K562 (cell line): Measurements from ENCODE around the gene IGFALS. TPM values are rescaled to one million over a fixed set of nuclear protein-coding genes. Genes with fewer than 3 reads are reported as not detected.

Experiments used
- AFF1 ChIP-seq, 2 experiments: fragments of 450-650 bp; IDR thresholded peaks; 2 replicates each; pipeline ENCODE4 v1.6.1; 2018; ENCODE audit warnings: mild to moderate bottlenecking in 2 of 2, low read depth in 1 of 2; ENCODE audit not compliant: partially characterized antibody in 2 of 2
- BCL6 ChIP-seq: fragments of 250-450 bp; sonication (Bioruptor Pico); IDR thresholded peaks from 2 replicates; pipeline ENCODE4 v1.4.0; 2020
- BRCA1 ChIP-seq, 2 experiments: fragments of 450-650 bp in 1 of 2; sonication (generic) in 1 of 2; formaldehyde crosslinking in 1 of 2; IDR thresholded peaks; 2 replicates each; pipeline versions ENCODE4 v1.5.0 to v1.6.1; 2017 to 2020; ENCODE audit warnings: mild to moderate bottlenecking in 1 of 2, missing genetic modification reagents in 1 of 2
- DACH1 ChIP-seq: fragments of 450-650 bp; IDR thresholded peaks from 2 replicates; pipeline ENCODE4 v1.6.1; 2018; ENCODE audit not compliant: partially characterized antibody
- DEAF1 ChIP-seq: fragments of 450-650 bp; formaldehyde crosslinking; IDR thresholded peaks from 2 replicates; pipeline ENCODE4 v1.4.0; 2020; ENCODE audit warnings: mild to moderate bottlenecking, moderate library complexity
- ELF1 ChIP-seq: fragments of 200-800 bp; sonication (Bioruptor generic); IDR thresholded peaks from 2 replicates; pipeline ENCODE4 v1.6.1; 2016; ENCODE audit warnings: missing genetic modification characterization, missing compliant biosample characterization
- FOXM1 ChIP-seq, 2 experiments: fragments of 450-650 bp in 1 of 2; sonication (generic) in 1 of 2; formaldehyde crosslinking in 1 of 2; IDR thresholded peaks; 2 replicates each; pipeline versions ENCODE4 v1.6.1 to v1.9.0; 2017 to 2022; ENCODE audit warnings: low read depth in 2 of 2, mild to moderate bottlenecking in 2 of 2, missing genetic modification reagents in 1 of 2, moderate library complexity in 1 of 2
- GABPB1 ChIP-seq: sonication (generic); formaldehyde crosslinking; IDR thresholded peaks from 2 replicates; pipeline ENCODE4 v1.8.0; 2022; ENCODE audit warnings: mild to moderate bottlenecking, missing genetic modification reagents
- HSF4 ChIP-seq: fragments of 250-450 bp; sonication (Bioruptor Pico); IDR thresholded peaks from 2 replicates; pipeline ENCODE4 v2.1.2; 2022; ENCODE audit warnings: mild to moderate bottlenecking, moderate library complexity, borderline replicate concordance
- MXI1 ChIP-seq: IDR thresholded peaks from 2 replicates; pipeline ENCODE4 v1.6.1; 2011; ENCODE audit warnings: low read depth, mild to moderate bottlenecking, improper control_type of control experiment, low read length
- NFIC ChIP-seq: fragments of 450-650 bp; IDR thresholded peaks from 2 replicates; pipeline ENCODE4 v1.6.1; 2017; ENCODE audit warnings: mild to moderate bottlenecking, inconsistent platforms
- POLR3A ChIP-seq: IDR thresholded peaks from 2 replicates; pipeline ENCODE4 v1.6.1; 2011; ENCODE audit warnings: borderline replicate concordance, mild to moderate bottlenecking, moderate library complexity; ENCODE audit not compliant: insufficient read length, insufficient read depth; ENCODE audit errors: extremely low read depth
- PURB ChIP-seq: sonication (generic); formaldehyde crosslinking; IDR thresholded peaks from 2 replicates; pipeline ENCODE4 v1.9.0; 2021; ENCODE audit warnings: low read depth, mild to moderate bottlenecking, missing genetic modification reagents
- RBBP5 ChIP-seq: fragments of 200-600 bp; sonication (generic); IDR thresholded peaks from 2 replicates; pipeline ENCODE4 v1.6.1; 2012; ENCODE audit warnings: borderline replicate concordance, mild to moderate bottlenecking, low read length, control low read depth, inconsistent platforms; ENCODE audit not compliant: insufficient read depth, poor library complexity, severe bottlenecking
- RBFOX2 ChIP-seq: fragments of 200-400 bp; formaldehyde crosslinking; IDR thresholded peaks from 2 replicates; pipeline ENCODE4 v1.6.1; 2017; ENCODE audit warnings: low read depth, mild to moderate bottlenecking, low read length, moderate library complexity
- RBM15 ChIP-seq: fragments of 200-400 bp; formaldehyde crosslinking; IDR thresholded peaks from 2 replicates; pipeline ENCODE4 v1.6.1; 2018; ENCODE audit warnings: mild to moderate bottlenecking, low read length, moderate library complexity; ENCODE audit not compliant: insufficient read depth
- RHOXF2B ChIP-seq: fragments of 250-450 bp; sonication (Bioruptor Pico); conservative IDR thresholded peaks from 2 replicates; pipeline ENCODE4 v1.5.1; 2021
- SAFB2 ChIP-seq: fragments of 200-400 bp; formaldehyde crosslinking; IDR thresholded peaks from 2 replicates; pipeline ENCODE4 v1.6.1; 2018; ENCODE audit warnings: borderline replicate concordance, low read length, low read depth, moderate library complexity; ENCODE audit not compliant: severe bottlenecking
- SIN3A ChIP-seq, 2 experiments: fragments of 150-350 bp in 1 of 2; IDR thresholded peaks; 2 replicates each; pipeline ENCODE4 v1.6.1; 2011 to 2016; ENCODE audit warnings: borderline replicate concordance in 2 of 2, low read depth in 2 of 2, low read length in 2 of 2, mild to moderate bottlenecking in 2 of 2, moderate library complexity in 2 of 2; ENCODE audit not compliant: control insufficient read depth in 1 of 2
- ZNF212 ChIP-seq: fragments of 450-650 bp; formaldehyde crosslinking; IDR thresholded peaks from 2 replicates; pipeline ENCODE4 v1.4.0; 2020; ENCODE audit warnings: mild to moderate bottlenecking
- ZNF217 ChIP-seq: sonication (generic); formaldehyde crosslinking; IDR thresholded peaks from 2 replicates; pipeline ENCODE4 v1.8.0; 2022; ENCODE audit warnings: mild to moderate bottlenecking, missing genetic modification reagents
- ZNF23 ChIP-seq: fragments of 250-450 bp; sonication (Bioruptor Pico); IDR thresholded peaks from 2 replicates; pipeline ENCODE4 v1.4.0; 2020; ENCODE audit warnings: mild to moderate bottlenecking
- ZNF24 ChIP-seq: fragments of 450-650 bp; IDR thresholded peaks from 2 replicates; pipeline ENCODE4 v1.6.1; 2016
- polyA plus RNA-seq, 8 experiments: library from polyadenylated mRNA; depleted of rRNA in 4 of 8; stranded (reverse) in 5 of 8; unstranded in 3 of 8; fragments of >200 nt; fragmentation: Nextera tagmentation in 2 of 8; fragmentation: Illumina TruSeq in 1 of 8; extraction: Ambion mirVana in 2 of 8; extraction: Trizol in 1 of 8; gene quantifications; 2 replicates each; pipeline versions ENCODE4 v1.2.1 to v1.2.3, GENCODE V29; 2011 to 2014; ENCODE audit warnings: inconsistent platforms in 1 of 8, missing spikeins in 1 of 8
- total RNA-seq, 7 experiments: library from RNA; depleted of rRNA in 6 of 7; stranded (reverse); fragments of >200 nt in 6 of 7; fragmentation: Illumina TruSeq in 2 of 7; extraction: Trizol in 2 of 7; gene quantifications; 2 replicates each; pipeline versions ENCODE4 v1.2.1 to v1.2.3, GENCODE V29; 2011 to 2021; ENCODE audit warnings: low replicate concordance in 1 of 7

IGFALS gene
- total and polyA plus RNA-seq, 9 of the 15 experiments (the other 6 are each of a cell fraction or from before 2014, with no cell fraction given) = not detected

DNA sequence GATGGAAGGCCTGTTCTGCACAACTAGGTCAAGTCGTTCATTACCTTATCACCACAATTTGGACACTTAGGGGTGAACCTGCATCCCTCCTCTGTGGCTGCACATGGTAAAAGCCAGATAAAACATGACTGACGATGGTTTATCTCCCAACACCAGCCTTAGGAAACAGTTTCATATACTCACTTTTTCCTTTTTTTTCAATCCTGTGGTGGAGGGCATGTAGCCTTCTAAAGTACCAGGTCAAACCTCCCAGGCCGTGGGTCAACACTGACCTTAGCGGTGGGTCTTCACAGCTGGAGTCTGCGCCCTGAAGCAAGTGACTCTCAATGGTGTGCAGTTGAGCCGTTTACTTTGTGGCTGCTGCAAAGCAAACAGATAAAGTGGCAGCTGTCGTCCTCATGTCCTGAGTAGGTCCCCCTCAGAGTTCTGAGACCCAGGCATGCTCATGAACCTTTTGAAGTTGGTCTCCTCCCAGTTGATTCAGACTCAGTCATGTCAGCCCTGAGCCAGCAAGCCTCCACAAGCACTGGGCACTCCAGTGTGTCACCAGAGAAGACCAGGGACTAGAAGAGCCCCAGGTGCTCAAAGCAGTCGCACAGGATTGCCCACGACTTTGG, 39.4 kb upstream of the IGFALS start (continued):
- TF ChIP-seq AFF1 (IDR thresholded peaks at IDR 0.05; ENCODE audit: low read depth in 1 of 2, partially characterized antibody in 2 of 2) (peak in 1 of 2 experiments; percentile 46), SAFB2 (no peak), RHOXF2B (no peak), PURB (CRISPR knock-in tag) (no peak), RBFOX2 (no peak), ZNF217 (CRISPR knock-in tag) (no peak), RBM15 (no peak), FOXM1 (IDR thresholded peaks at IDR 0.05; ENCODE audit: low read depth) (peak; percentile 90), FOXM1 (CRISPR knock-in tag; IDR thresholded peaks at IDR 0.05; ENCODE audit: low read depth) (no peak), MXI1 (0 out of 2 replicates have a peak, but pooled peaks have one; percentile 28), SIN3A (IDR thresholded peaks at IDR 0.05; ENCODE audit: borderline replicate concordance in 2 of 2, control insufficient read depth in 1 of 2, low read depth in 2 of 2, low read length in 2 of 2) (no peak), POLR3A (no peak), ZNF23 (CRISPR knock-in tag) (no peak), HSF4 (CRISPR knock-in tag) (no peak), BCL6 (CRISPR knock-in tag) (no peak), DACH1 (peak; percentile 79), ZNF212 (no peak), DEAF1 (CRISPR knock-in tag) (no peak), RBBP5 (no peak), BRCA1 (IDR thresholded peaks at IDR 0.05) (no peak), BRCA1 (CRISPR knock-in tag; IDR thresholded peaks at IDR 0.05) (no peak), GABPB1 (peak; percentile 56; the same call in 1 of the 2 replicates), NFIC (peak; percentile 94), ZNF24 (peak; percentile 43; the same call in 1 of the 2 replicates), ELF1 (tag) (no peak)
